ENCODE data around the gene TESK2.

Gene TESK2

DNA sequence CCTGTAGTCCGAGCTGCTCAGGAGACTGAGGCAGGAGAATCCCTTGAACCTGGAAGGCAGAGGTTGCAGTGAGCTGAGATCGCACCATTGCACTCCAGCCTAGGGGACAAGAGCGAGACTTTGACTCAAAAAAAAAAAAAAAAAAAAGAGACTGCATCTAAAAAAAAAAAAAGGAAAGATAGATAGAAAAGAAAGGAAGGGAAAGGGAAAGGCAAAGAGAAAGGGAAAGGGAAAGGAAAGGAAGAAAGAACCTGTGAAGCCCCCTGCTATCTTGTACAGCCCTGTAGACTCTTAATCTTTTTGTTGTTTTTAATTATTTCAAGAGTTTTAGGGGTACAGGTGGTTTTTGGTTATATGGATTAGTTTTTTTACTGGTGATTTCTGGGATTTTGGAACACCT, 104.7 kb downstream of the TESK2 start:
- TF ChIP-seq, protein P1, sequence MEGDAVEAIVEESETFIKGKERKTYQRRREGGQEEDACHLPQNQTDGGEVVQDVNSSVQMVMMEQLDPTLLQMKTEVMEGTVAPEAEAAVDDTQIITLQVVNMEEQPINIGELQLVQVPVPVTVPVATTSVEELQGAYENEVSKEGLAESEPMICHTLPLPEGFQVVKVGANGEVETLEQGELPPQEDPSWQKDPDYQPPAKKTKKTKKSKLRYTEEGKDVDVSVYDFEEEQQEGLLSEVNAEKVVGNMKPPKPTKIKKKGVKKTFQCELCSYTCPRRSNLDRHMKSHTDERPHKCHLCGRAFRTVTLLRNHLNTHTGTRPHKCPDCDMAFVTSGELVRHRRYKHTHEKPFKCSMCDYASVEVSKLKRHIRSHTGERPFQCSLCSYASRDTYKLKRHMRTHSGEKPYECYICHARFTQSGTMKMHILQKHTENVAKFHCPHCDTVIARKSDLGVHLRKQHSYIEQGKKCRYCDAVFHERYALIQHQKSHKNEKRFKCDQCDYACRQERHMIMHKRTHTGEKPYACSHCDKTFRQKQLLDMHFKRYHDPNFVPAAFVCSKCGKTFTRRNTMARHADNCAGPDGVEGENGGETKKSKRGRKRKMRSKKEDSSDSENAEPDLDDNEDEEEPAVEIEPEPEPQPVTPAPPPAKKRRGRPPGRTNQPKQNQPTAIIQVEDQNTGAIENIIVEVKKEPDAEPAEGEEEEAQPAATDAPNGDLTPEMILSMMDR (IDR thresholded peaks at IDR 0.05) = no peak

DNA sequence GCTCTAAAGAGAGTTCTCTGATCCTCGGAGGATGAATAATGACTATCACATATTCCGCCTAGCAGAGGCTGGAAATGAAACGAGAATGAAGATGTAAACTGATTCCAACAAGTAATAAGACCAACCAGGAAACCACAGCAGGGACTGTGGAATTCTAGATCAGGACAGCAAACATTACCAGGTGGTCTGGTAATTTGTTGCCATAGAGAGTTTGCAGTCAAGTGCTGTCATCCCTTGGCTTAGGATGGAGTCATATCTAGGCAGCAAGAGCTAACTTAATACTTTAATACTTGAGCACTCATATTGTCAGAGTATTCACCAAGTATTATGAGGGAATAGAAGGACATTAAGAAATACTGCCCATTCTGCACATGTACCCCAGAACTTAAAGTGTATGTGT, 105.7 kb downstream of the TESK2 start:
- TF ChIP-seq, protein P1 (IDR thresholded peaks at IDR 0.05) = no peak

DNA sequence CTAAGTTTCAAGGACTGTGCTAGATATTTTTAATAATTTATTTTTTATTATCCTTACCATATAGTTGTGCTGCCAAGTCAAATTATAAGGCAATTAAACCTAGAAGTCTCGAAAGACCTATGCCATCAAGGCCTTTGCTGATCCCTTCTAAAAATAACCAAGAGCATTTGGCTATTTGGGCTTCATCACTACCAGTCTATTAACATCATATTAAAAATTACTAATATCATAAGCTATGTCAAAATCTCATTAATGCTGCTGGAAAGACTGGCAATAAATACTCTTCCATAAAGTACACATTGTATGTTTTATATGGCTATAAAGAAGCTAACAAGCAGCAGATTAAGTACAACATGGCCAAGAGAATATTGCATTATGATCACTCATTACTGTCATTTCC, 107.8 kb downstream of the TESK2 start:
- TF ChIP-seq, protein P1 (IDR thresholded peaks at IDR 0.05) = no peak

DNA sequence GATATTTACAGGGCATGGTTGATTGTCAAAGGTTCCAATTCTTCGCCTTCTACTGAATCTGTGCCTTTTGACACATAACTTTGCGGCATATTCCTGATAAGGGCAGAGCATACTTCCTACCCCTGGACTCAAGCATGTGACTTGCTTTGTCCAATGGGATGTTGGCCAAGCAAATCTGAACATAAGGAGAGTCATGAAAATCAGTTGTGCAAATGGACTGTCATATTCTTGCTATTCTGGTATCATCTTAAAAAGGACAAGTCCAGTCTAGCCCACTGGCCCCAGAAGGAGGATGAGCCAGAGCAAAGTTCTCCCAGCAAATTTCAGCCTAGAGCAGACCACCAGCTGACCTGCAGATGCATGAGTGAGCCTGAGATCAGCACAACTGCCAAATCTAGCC, 109.7 kb downstream of the TESK2 start:
- TF ChIP-seq, protein P1 (IDR thresholded peaks at IDR 0.05) = no peak

DNA sequence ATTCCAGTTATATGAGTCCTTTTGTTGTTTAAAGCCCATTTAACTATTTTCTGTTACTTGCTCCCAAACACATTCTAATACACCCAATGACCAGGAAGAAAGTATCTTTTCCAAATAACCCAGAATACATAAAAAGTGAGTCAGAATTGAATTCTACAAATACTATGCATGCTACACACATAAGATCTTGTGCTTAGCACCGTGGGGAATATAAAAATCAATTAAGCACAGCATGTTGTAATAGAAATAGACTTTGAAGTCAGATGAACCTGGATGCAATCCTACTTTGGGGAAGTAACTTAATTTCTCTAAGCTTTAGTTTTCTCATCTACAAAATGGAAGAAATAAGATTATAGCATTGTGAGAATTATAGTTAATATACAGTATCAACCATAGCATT, 110.2 kb downstream of the TESK2 start:
- TF ChIP-seq, protein P1 (IDR thresholded peaks at IDR 0.05) = no peak

DNA sequence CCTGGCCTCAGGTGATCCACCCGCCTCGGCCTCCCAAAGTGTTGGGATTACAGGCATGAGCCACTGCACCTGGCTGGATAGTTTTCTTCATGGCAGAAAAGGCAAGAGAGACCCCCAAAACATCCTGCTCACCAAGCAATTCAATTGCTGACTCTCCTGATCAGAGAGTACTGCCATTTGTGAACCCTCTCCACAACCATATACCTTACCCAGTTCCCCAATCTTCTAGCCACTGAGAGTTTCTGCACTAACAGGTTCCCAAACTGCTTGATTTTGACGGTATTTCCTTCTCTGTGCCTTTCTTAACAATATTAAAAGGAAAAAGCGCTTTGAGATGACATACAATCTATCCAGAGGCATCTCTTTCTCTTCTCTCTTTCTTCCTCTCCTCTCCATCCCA, 110.8 kb downstream of the TESK2 start:
- TF ChIP-seq, protein P1 (IDR thresholded peaks at IDR 0.05) = no peak

DNA sequence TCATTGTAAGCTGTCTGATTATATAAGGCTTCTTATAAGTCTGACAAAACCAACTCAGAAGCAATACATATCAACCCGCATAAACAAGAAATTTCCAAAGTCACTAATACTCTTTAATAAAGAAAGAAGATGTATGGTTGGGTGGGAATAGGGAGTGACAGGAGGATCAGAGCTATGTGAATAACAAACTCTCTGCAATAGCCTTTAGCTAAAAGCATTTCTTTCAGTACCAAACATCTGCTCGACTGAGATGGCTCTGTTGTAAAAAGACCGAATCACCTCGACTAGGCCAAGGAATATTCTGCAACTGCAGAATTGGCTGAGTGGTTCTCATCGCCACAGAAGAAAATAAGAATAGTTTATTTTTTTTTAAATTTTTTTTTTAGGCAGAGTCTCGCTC, 111.4 kb downstream of the TESK2 start:
- TF ChIP-seq, protein P1 (IDR thresholded peaks at IDR 0.05) = no peak

DNA sequence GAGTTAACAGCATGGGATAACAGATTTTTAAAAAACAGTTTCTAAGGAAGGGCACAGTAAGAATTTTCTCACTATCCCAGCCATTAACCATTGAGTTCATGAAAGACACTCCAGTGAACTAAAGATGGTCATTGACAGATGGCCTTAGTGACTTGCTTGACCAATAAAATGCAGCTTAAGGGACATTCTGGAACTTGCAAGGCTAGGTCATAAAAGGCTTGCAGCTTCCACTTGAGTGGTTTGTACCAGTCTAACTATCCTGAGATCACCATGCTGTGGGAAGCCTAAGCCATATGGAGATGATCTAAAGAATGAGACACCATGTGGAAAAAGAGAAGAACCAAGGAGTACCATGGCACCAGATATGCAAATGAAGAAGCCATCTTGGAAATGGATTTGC, 112.8 kb downstream of the TESK2 start:
- TF ChIP-seq, protein P1 (IDR thresholded peaks at IDR 0.05) = no peak
